GM21381 (cell line): ENCODE measurements around the gene SCAF8.
"Not testable (repeated sequence)": the region's sequence is repeated elsewhere in the genome, so short reads cannot be mapped to it uniquely, and the experiment has no call there.

ENCODE experiments used
- ATAC-seq: cut with Tn5 transposase; IDR thresholded peaks from one replicate; pipeline ENCODE4 v1.9.1; 2021; ENCODE audit warnings: mild to moderate bottlenecking, moderate library complexity; ENCODE audit not compliant: unreplicated experiment

The SCAF8 gene

GRCh38 chr6:154733626-154734382 is 588 bp downstream of the SCAF8 start:
- ATAC-seq = peak; percentile 73

GRCh38 chr6:154736618-154737259 is 3.5 kb downstream of the SCAF8 start:
- no peak for ATAC-seq

DNA sequence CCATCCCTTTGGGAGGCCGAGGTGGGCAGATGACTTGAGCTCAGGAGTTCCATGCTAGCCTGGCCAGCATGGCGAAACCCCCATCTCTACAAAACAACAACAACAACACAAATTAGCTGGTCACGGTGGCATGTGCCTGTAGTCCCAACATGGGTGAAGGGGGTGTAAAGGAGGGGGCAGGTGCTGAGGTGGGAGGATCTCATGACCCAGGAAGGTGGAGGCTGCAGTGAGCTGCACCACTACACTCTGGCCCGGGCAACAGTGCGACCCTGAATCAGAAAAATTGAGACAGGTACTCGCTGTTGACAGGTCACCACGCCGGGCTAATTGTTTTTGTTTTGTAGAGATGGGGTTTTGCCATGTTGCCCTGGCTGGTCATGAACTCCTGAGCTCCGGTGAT is 4.2 kb downstream of the SCAF8 start:
- no peak for ATAC-seq

GRCh38 chr6:154738551-154738961 is 5.3 kb downstream of the SCAF8 start:
- no peak for ATAC-seq

DNA sequence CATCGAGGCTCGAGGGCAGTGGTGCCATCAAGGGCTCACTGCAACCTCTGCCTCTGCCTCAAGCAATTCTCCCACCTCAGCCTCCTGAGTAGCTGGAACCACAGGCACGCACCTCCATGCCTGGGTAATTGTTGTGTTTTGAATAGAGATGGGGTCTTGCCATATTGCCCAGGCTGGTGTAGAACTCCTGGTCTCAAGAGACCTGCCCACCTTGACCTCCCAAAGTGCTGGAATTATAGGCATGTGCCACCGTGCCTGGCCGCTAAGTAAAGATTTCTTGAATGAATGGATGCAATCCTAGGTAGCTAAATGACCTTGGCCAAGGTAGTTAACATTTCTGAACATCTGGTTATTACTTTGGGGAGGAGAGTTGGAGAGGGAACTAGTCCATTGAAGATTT is 7.4 kb downstream of the SCAF8 start:
- ATAC-seq = no peak

DNA sequence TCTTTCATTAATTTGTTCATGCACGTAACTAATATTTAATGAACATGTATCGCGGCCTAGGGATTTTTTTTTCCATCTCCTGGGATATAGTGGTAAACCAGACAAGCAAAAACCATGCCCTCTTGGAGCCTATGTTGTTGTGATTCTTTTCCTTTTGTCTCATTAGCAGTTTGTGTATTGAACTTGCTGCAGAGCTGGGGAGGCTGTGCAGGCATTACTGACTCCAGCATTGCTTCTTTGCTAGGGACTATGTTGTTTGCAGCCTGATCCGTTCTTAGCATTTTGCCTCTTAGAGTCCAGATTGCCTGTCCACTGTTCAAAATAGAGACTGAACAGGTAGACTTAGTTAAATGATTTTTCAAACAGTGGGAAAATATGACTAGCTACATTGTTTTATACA is 9.7 kb downstream of the SCAF8 start:
- no peak for ATAC-seq

DNA sequence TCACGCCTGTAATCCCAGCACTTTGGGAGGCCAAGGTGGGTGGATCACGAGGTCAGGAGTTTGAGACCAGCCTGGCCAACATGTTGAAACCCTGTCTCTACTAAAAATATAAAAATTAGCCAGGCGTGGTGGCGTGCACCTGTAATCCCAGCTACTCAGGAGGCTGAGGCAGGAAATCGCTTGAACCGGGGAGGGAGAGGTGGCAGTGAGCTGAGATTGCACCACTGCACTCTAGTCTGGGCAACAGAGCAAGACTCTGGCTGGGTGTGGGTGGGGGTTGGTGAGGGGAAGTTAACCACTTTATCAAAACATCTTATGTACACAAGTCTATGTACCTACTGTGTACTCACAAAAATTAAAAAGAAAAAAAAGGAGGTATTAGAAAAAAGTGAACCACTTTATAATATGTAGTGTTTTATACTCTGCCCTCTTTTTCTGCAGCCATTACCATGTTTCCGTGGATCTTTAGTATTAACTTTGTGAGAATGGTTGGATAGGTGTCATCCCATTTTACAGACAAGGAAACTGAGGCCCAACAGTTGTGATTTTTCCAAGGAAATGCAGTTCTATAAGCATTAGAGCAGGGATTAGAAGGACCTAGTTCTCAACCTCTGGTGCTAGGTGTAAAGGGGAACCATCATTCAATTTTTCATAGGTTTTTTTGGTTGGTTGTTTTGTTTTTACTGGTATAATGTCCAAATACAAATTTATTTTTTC is 11.0 kb downstream of the SCAF8 start:
- not testable (repeated sequence) for ATAC-seq

GRCh38 chr6:154745243-154745642 is 12.0 kb downstream of the SCAF8 start:
- ATAC-seq = no peak

DNA sequence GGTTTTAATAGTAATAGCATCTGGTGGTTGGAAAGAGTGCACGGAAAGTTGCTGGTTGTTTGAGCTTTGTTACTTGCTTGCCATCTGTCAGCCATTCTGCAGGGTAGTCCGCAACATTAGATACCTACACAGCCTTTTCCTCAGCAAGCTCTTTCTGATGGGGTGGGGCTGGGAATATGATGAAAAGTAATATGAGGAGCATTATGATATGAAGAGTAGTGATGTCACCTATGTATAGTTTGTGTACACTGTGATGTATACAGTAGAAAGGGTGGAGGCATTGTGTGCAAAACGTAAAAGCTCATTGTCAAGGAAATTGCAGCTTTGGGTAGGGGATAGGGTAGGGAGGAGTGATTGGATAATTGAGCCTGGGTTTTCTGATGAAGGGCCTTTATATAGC is 16.1 kb downstream of the SCAF8 start:
- no peak for ATAC-seq

GRCh38 chr6:154751011-154751800 is 18.0 kb downstream of the SCAF8 start:
- ATAC-seq = no peak

DNA sequence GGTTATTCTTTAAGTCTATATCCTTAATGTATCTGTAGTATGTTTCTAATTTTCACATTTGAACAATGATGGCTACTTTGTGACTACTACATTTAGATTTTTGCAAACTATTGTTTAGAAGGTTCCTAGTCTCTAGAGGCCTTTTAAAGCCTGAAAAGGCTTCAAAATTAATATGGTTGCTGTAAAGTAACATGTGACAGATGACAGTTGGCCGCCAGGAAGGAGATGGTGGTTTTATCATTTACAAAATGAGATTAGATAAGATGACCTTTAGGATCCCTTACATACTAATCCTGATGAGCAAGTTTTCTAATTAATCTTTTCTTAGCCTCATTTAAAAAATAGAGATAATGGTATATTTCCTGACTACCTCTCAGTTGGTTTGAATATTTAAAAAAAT is 18.8 kb downstream of the SCAF8 start:
- ATAC-seq = no peak

DNA sequence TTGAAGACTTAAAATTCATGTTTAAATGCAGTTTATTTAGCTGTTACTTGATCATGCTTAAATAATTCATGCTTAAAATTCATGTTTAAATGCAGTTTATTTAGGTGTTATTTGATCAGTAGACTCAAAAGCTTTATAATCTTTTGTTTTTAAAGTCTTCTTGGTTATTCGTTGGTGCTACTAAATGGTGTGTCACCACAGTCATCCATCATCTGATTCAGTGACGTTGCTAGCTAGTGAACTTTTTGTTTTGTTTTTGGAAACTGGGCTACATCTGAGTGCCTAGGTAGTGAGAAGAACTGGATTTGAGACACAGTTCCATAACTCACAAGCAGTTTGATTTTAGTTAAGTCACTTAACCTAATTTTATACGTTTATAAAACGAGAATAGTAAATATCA is 20.9 kb downstream of the SCAF8 start:
- no peak for ATAC-seq

GRCh38 chr6:154757352-154758050 is 24.3 kb downstream of the SCAF8 start:
- ATAC-seq = no peak

- ATAC-seq = no peak
These were observed 24.9 kb downstream of the SCAF8 start for GRCh38 chr6:154758125-154758524.

DNA sequence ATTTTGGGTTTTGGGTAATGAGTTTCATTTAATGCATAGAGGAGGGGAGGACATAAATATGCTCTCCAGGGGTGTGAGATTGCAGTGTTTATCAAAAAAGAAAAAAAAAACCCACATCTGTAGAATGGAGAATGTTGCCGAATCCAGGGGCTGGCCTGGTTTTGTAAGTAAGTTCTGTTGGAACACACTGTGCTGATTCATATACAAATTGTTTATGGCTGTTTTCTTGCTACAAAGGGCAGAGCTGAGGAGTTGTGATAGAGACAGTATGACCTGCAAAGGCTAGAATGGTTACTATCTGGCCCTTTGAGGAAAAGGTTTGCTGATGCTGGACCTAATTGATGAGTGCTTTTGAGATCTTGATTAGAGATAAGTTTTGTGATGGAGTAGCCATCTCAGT is 30.4 kb downstream of the SCAF8 start:
- ATAC-seq = no peak

GRCh38 chr6:154765273-154765672 is 32.1 kb downstream of the SCAF8 start:
- no peak for ATAC-seq

DNA sequence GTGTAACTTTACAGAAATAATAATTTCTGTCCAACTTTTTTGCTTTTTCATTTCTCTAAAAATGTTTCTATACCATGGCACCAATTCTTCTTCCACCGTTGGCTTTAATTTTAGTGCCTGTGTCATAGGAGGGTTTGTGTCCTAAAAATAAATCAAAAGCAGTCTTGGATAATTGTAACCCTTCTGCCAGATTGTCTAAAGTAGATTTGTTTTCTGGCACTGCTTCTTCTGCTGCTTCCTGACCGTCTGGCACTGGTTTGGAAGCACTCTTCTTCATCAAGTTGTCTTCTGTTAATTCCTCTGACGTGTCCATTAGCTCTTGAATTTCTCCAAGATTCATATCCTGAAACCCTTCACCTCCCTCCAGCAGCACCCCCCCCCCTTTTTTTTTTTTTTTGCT is 33.1 kb downstream of the SCAF8 start:
- no peak for ATAC-seq

GRCh38 chr6:154767003-154767723 is 33.9 kb downstream of the SCAF8 start:
- ATAC-seq = no peak

GRCh38 chr6:154768280-154768679 is 35.1 kb downstream of the SCAF8 start:
- no peak for ATAC-seq

- peak; percentile 97 for ATAC-seq
These were observed 40.4 kb downstream of the SCAF8 start for GRCh38 chr6:154773610-154774089.
